HepG2 (cell line): ENCODE results near the gene SPATA32. TPM values are rescaled to one million over a fixed set of nuclear protein-coding genes. Genes with fewer than 3 reads are reported as not detected.

Source experiments
- ATAC-seq: fragments of 200-7000 bp; cut with Tn5 transposase; 3 replicates; pipeline ENCODE4 v1.9.1; 2020; ENCODE audit warnings: mild to moderate bottlenecking, moderate library complexity
- BruUV-seq: library from RNA; stranded (reverse); fragments of 400-500 nt; replicated peaks from 2 replicates; lab custom pipeline; 2021; lab: Mats Ljungman, UMichigan
- CTCF ChIA-PET: fragments of 300-600 bp; formaldehyde crosslinking; extraction: SDS; loops from one replicate; lab custom pipeline; 2021; ENCODE audit warnings: low total read pairs, inconsistent platforms, low intra/inter-chr PET ratio; lab: Yijun Ruan, JAX
- POLR2A ChIA-PET: fragments of 350-600 bp; sonication (Branson Sonifier 250); formaldehyde crosslinking; loops from one replicate; lab custom pipeline; 2020; ENCODE audit warnings: antibody characterized with exemption, inconsistent platforms; lab: Yijun Ruan, JAX
- DNase-seq: peaks from one replicate; pipeline ENCODE4 v3.0.0-alpha.2; 2015; ENCODE audit warnings: low spot score
- FAIRE-seq: peaks from 3 replicates; lab custom pipeline; 2011; peaks lifted over from hg19 to GRCh38; lab: Jason Lieb, UNC
- H2AFZ ChIP-seq: one replicate; pipeline ENCODE4 v1.6.1; 2011; ENCODE audit warnings: low read length, inconsistent platforms
- H3K27ac ChIP-seq: fragments of 300-600 bp; 3 replicates; pipeline ENCODE4 v1.8.0; 2011; ENCODE audit warnings: mixed run types, mild to moderate bottlenecking, mixed read lengths, low read length, inconsistent platforms; ENCODE audit not compliant: insufficient read depth; ENCODE audit errors: extremely low read length
- H3K27me3 ChIP-seq, 2 experiments: fragments of 200-600 bp in 1 of 2; 2 replicates in 1 of 2; 3 replicates in 1 of 2; pipeline versions ENCODE4 v1.6.0 to v1.8.0; 2011; ENCODE audit warnings: low read length in 2 of 2, mild to moderate bottlenecking in 2 of 2, moderate library complexity in 2 of 2, inconsistent platforms in 1 of 2; ENCODE audit not compliant: insufficient read depth in 2 of 2, control insufficient read depth in 1 of 2
- H3K36me3 ChIP-seq, 2 experiments: fragments of 200-600 bp in 1 of 2; replicated peaks in 1 of 2; 2 replicates in 1 of 2; 3 replicates in 1 of 2; pipeline versions ENCODE4 v1.5.1 to v1.8.0; 2011; ENCODE audit warnings: low read length in 2 of 2, inconsistent platforms in 1 of 2; ENCODE audit not compliant: insufficient read depth in 2 of 2, control insufficient read depth in 1 of 2
- H3K4me1 ChIP-seq: 2 replicates; pipeline ENCODE4 v1.5.1; 2012; ENCODE audit warnings: low read length, inconsistent platforms; ENCODE audit not compliant: insufficient read depth
- H3K4me2 ChIP-seq: 2 replicates; pipeline ENCODE4 v1.6.0; 2011; ENCODE audit warnings: low read depth, low read length, inconsistent platforms
- H3K4me3 ChIP-seq, 3 experiments: fragments of 200-600 bp in 1 of 3; sonication (generic), shearing (Covaris generic) in 1 of 3; replicated peaks in 1 of 3; 2 replicates each; pipeline ENCODE4 v1.5.1; 2011 to 2016; ENCODE audit warnings: low read length in 3 of 3, inconsistent platforms in 2 of 3, low read depth in 2 of 3, mild to moderate bottlenecking in 2 of 3, control low read depth in 1 of 3, mixed read lengths in 1 of 3; ENCODE audit not compliant: insufficient read depth in 1 of 3
- H3K79me2 ChIP-seq: one replicate; pipeline ENCODE4 v1.6.1; 2011; ENCODE audit warnings: low read length, inconsistent platforms; ENCODE audit not compliant: insufficient read depth
- H3K9ac ChIP-seq: 2 replicates; pipeline ENCODE4 v1.6.0; 2011; ENCODE audit warnings: mild to moderate bottlenecking, low read depth, low read length, inconsistent platforms; ENCODE audit not compliant: insufficient read depth
- H3K9me3 ChIP-seq: 2 replicates; pipeline ENCODE4 v1.5.1; 2012; ENCODE audit warnings: mild to moderate bottlenecking, low read length
- H4K20me1 ChIP-seq: 2 replicates; pipeline ENCODE4 v1.6.0; 2011; ENCODE audit warnings: inconsistent platforms, mild to moderate bottlenecking, low read length, moderate library complexity; ENCODE audit not compliant: insufficient read depth
- CSRNP2 ChIP-seq: sonication (generic); formaldehyde crosslinking; conservative IDR thresholded peaks from 2 replicates; pipeline ENCODE4 v1.8.0; 2022; ENCODE audit warnings: low read depth, missing genetic modification reagents
- GFI1 ChIP-seq: sonication (generic); formaldehyde crosslinking; IDR thresholded peaks from 2 replicates; pipeline ENCODE4 v1.5.0; 2020; ENCODE audit warnings: missing genetic modification reagents, mild to moderate bottlenecking, borderline replicate concordance
- HNF1B ChIP-seq: sonication (generic); formaldehyde crosslinking; IDR thresholded peaks from 2 replicates; pipeline ENCODE4 v1.5.1; 2020; ENCODE audit warnings: mild to moderate bottlenecking, moderate library complexity, missing genetic modification reagents
- JUND ChIP-seq: sonication (generic); formaldehyde crosslinking; IDR thresholded peaks from 2 replicates; pipeline ENCODE4 v1.8.0; 2022; ENCODE audit warnings: mild to moderate bottlenecking, missing genetic modification reagents
- KMT2A ChIP-seq: sonication (generic); formaldehyde crosslinking; IDR thresholded peaks from 2 replicates; pipeline ENCODE4 v1.4.0; 2020; ENCODE audit warnings: missing genetic modification reagents
- MAZ ChIP-seq, 2 experiments: sonication (generic) in 1 of 2; formaldehyde crosslinking in 1 of 2; IDR thresholded peaks; 2 replicates each; pipeline versions ENCODE4 v1.5.0 to v1.6.1; 2012 to 2020; ENCODE audit warnings: low read depth in 2 of 2, mild to moderate bottlenecking in 2 of 2, borderline replicate concordance in 1 of 2, improper control_type of control experiment in 1 of 2, low read length in 1 of 2, missing genetic modification reagents in 1 of 2, moderate library complexity in 1 of 2
- SALL2 ChIP-seq: sonication (generic); formaldehyde crosslinking; IDR thresholded peaks from 2 replicates; pipeline ENCODE4 v1.8.1; 2023; ENCODE audit warnings: mild to moderate bottlenecking, missing genetic modification reagents, inconsistent platforms
- THAP11 ChIP-seq: IDR thresholded peaks from 2 replicates; pipeline ENCODE4 v1.6.1; 2016; ENCODE audit warnings: missing biosample characterization, missing genetic modification reagents
- WIZ ChIP-seq: sonication (generic); formaldehyde crosslinking; IDR thresholded peaks from 2 replicates; pipeline ENCODE4 v1.5.1; 2020; ENCODE audit warnings: mild to moderate bottlenecking, missing genetic modification reagents
- YEATS4 ChIP-seq: sonication (generic); formaldehyde crosslinking; IDR thresholded peaks from 2 replicates; pipeline ENCODE4 v1.4.0; 2020; ENCODE audit warnings: missing genetic modification reagents, borderline replicate concordance
- ZNF142 ChIP-seq: sonication (generic); formaldehyde crosslinking; IDR thresholded peaks from 2 replicates; pipeline ENCODE4 v1.4.0; 2020; ENCODE audit warnings: missing genetic modification reagents
- ZNF317 ChIP-seq: sonication (generic); formaldehyde crosslinking; IDR thresholded peaks from 2 replicates; pipeline ENCODE4 v1.5.0; 2020; ENCODE audit warnings: mild to moderate bottlenecking, missing genetic modification reagents
- ZNF446 ChIP-seq: sonication (generic); formaldehyde crosslinking; IDR thresholded peaks from 2 replicates; pipeline ENCODE4 v1.5.0; 2020; ENCODE audit warnings: mild to moderate bottlenecking, missing genetic modification reagents
- ZNF484 ChIP-seq: sonication (generic); formaldehyde crosslinking; IDR thresholded peaks from 2 replicates; pipeline ENCODE4 v1.5.1; 2020; ENCODE audit warnings: mild to moderate bottlenecking, low read depth, missing genetic modification reagents, borderline replicate concordance
- WGBS: methylation state at CpG from one replicate; pipeline ENCODE4 v1.1.6; 2017; ENCODE audit warnings: low lambda C conversion rate; 5-methylcytosine and 5-hydroxymethylcytosine counted together
- in situ Hi-C: cut with HindIII; loops from 2 replicates; pipeline ENCODE4 v1.10.0; 2017; ENCODE audit warnings: low pct_unique_long_range_greater_than_20kb; ENCODE audit not compliant: extremely low pct_ligation_motif_present
- intact Hi-C: fragments of 100-400 bp; cut with micrococcal nuclease; formaldehyde crosslinking; loops from one replicate; pipeline ENCODE4 v1.10.0; 2022; ENCODE audit not compliant: unreplicated experiment
- polyA plus RNA-seq, 8 experiments: library from polyadenylated mRNA; depleted of rRNA in 3 of 8; stranded (reverse) in 7 of 8; unstranded in 1 of 8; fragments of >200 nt; fragmentation: Illumina TruSeq in 4 of 8; extraction: Trizol in 4 of 8; gene quantifications; 2 replicates each; pipeline versions ENCODE4 v1.2.1 to v1.2.3, GENCODE V29; 2011 to 2016; ENCODE audit warnings: low read depth in 4 of 8, missing spikeins in 1 of 8, mixed read lengths in 1 of 8; ENCODE audit not compliant: insufficient read depth in 1 of 8
- total RNA-seq, 5 experiments: library from RNA; depleted of rRNA; stranded (reverse); fragments of >200 nt; fragmentation: Illumina TruSeq; extraction: Trizol; gene quantifications; 2 replicates each; pipeline ENCODE4 v1.2.3, GENCODE V29; 2016; ENCODE audit warnings: low read depth in 1 of 5
- TF ChIP-seq, protein P1 (sequence below): sonication (generic); formaldehyde crosslinking; IDR thresholded peaks from 2 replicates; pipeline ENCODE4 v1.8.1; 2023; ENCODE audit warnings: mild to moderate bottlenecking, missing genetic modification reagents, borderline replicate concordance

SPATA32 gene
- total and polyA plus RNA-seq, 2 of the 13 experiments (the other 11 are each of a cell fraction or from before 2014, with no cell fraction given), result not detected

- Histone ChIP-seq H3K4me1 (peaks cover 6% of the 10 kb centered on the region), H3K4me2 (no peak overlapping the region), H3K9ac (no peak overlapping the region), H2AFZ (no peak overlapping the region), H3K79me2 (peaks cover 31% of the 10 kb centered on the region), H3K4me3 (no peak overlapping the region), H3K27ac (no peak overlapping the region)
- ATAC-seq (no peak), FAIRE-seq (no peak), DNase-seq (no peak)
- in situ Hi-C loops, result no loop called here
- no TSS peak for BruUV-seq
- CTCF ChIA-PET, result no interaction called here
- 97% methylated on average over 10 of the region's 10 CpGs for WGBS
- intact Hi-C loops, result no loop called here
- POLR2A ChIA-PET, result interaction anchor here (2.3 kb wide), 1 partner anchor 14 kb away, joined by 6 read pairs; the partner anchor contains the start of gene MAP3K14
- TF ChIP-seq THAP11 (CRISPR knock-in tag), result no peak
- no peak for TF ChIP-seq ZNF484 (CRISPR knock-in tag)
- no peak for TF ChIP-seq MAZ (IDR thresholded peaks at IDR 0.05; ENCODE audit: borderline replicate concordance, low read depth, low read length)
- no peak for TF ChIP-seq MAZ (CRISPR knock-in tag; IDR thresholded peaks at IDR 0.05; ENCODE audit: low read depth)
- no peak for TF ChIP-seq CSRNP2 (CRISPR knock-in tag)
- no peak for TF ChIP-seq JUND (CRISPR knock-in tag)
- TF ChIP-seq, protein P1, sequence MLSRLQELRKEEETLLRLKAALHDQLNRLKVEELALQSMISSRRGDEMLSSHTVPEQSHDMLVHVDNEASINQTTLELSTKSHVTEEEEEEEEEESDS (CRISPR knock-in tag), result no peak
- TF ChIP-seq GFI1 (CRISPR knock-in tag), result no peak
- TF ChIP-seq WIZ (CRISPR knock-in tag), result no peak
- no peak for TF ChIP-seq YEATS4
- TF ChIP-seq HNF1B (CRISPR knock-in tag), result no peak
- no peak for TF ChIP-seq KMT2A (CRISPR knock-in tag)
- no peak for TF ChIP-seq SALL2 (CRISPR knock-in tag)
- TF ChIP-seq ZNF142, result no peak
- no peak for TF ChIP-seq ZNF446 (CRISPR knock-in tag)
- TF ChIP-seq ZNF317, result no peak
- TF ChIP-seq, all 625 proteins: peak for 0
- H3K27me3 ChIP-seq, result no peaks in the 10 kb centered on the region
- H3K9me3 ChIP-seq, result no peaks in the 10 kb centered on the region
- H3K36me3 ChIP-seq, result no peaks in the 10 kb centered on the region
- H4K20me1 ChIP-seq, result no peaks in the 10 kb centered on the region
Measured at GRCh38 chr17:45302649-45303173, 40.8 kb upstream of the SPATA32 start.
